Measurements from ENCODE around the gene GRIN3B.

GRIN3B gene

DNA sequence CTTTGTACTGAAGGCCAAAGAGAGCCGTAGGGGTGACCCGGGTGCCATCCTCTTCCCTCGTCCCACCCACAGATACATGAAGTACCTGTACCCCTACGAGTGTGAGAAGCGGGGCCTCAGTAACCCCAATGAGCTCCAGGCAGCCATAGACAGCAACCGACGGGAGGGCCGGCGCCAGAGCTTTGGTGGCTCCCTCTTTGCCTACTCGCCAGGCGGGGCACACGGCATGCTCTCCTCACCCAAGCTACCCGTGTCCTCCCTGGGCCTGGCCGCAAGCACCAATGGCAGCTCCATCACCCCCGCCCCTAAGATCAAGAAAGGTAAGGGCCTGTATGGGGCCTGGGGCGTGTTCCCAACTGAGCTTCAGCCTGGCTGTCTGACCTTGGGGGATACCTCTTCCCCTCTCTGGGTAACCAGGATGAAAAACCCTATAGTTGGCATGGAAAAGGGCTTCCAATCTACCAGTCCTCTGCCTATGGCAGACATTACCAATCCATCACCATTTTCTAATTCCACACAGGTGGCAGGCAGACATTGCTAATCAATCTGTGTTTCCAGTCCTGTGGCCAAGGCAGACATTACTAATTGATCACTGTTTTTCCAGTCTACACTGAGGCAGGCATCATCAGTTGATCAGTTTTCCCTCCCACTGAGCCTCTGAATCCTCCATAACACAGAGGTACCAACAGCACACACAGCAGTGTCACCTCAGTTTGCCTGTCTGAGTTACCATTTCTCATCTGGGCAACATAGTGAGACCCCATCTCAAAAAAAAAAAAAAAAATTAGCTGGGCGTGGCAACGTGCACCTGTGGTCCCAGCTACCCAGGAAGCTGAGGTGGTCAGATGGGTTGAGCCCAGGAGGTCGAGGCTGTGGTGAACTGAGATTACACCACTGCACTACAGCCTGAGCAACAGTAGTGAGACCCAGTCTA is 35.2 kb upstream of the GRIN3B start:
- no peak for DNase-seq

DNA sequence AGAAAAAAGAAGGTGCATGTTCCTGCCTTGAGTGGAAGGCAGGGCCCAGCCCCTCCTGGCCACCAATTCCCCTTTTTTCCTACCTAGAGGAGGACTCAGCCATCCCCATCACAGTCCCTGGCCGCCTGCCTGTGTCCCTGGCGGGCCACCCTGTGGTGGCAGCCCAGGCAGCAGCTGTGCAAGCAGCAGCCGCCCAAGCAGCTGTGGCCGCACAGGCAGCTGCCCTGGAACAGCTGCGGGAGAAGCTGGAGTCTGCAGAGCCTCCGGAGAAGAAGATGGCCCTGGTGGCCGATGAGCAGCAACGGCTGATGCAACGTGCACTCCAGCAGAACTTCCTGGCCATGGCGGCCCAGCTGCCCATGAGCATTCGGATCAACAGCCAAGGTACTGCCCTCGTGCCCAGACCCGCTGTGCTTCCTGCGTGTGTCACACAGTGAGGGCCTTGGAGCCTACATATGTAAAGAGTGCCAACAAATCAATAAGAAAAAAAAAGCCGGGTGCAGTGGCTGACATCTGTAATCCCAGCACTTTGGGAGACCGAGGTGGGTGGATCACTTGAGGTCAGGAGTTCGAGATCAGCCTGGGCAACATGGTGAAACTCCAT is 33.6 kb upstream of the GRIN3B start:
- DNase-seq: no peak

DNA sequence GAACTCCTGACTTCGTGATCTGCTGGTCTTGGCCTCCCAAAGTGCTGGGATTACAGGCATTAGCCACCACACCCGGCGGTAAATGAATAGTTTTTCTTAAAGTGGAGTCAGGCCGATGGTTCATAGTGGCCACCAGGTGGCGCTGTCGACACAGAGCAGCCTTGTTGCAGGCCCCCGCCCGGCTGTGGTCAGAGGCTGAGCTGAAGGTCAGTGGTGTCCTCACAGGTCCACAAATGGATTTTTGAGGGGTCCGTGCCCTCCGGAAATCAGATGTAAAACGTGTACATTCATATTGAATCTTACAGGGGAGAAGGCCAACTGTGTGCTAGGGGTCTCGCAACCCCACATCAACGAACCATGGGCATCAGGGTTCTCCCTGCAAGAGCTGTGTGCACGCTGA is 29.5 kb upstream of the GRIN3B start:
- DNase-seq: no peak

DNA sequence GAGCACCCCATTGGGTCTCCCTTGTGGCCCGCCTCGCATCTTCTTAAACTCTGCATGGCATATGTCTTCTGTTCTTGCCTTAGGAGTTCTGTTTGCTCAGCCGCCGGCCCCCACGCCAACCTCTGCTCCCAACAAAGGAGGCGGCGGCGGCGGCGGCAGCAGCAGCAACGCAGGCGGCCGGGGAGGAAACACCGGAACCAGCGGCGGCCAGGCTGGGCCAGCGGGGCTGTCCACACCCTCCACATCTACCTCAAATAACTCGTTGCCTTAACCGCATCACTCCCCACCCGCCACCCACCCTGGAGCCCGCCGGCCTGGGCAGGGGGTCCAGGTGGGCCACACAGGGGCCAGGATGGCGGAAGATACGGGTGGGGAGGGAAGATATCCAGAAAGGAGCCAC is 28.4 kb upstream of the GRIN3B start:
- DNase-seq: no peak

DNA sequence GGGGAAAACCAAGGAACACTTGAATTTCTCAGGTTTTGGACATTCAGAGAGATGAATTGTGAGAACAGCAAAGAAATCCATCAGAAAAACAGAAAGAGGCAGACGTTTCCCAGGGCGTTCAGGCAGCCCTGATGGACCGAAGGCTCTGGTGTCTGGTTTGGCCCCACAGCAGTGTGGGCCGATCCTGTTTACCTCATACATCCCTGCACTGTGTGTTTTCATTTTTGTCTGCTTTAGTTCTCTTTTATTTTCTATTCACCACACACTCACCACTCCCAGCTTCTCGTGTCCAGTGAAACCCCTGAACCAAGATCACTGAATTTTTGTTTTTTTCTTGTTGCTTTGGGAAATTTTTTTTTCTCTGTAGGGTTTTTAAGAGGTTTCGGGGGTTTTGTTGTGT is 27.9 kb upstream of the GRIN3B start:
- DNase-seq: no peak

DNA sequence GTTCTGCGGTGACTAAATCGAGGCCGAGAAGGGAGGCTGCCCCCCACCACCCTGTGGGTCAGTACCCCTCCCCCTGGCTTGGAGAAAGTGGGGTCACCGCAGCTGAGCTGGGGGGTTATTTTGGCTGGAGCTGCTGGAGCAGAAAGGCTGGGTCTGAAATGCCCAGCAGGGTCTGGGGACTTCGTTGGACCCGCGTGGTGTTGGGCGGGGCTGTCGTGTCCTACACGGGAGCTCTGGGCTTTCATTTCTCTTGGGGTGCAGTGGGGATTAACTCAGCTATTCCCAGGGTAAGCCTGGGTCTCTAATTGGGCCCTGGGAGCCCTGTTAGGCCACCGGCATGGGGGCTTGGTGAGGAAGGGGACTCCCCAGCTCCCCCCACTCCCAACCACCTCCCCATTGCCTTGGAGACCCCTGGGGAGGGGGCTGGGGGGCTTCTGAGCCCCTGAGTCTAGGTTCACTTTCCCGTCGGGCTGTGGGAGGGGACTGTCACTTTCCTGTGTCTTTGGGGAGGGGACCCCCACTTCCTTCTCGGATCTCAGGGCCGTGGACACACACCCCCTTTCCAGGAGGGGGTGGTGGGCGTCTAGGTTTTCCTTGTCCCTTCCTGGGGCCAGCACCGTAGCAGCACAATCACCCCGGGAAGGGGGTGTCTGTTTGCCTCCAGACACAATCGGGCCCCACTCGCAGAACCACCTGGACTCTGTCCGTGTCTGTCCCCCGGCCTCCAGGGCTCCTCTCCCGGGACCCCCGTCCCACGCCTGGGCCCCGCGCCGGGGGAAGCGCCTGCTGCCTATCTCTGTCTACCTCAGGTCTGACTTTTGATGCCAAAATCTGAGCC is 26.3 kb upstream of the GRIN3B start:
- DNase-seq: no peak

DNA sequence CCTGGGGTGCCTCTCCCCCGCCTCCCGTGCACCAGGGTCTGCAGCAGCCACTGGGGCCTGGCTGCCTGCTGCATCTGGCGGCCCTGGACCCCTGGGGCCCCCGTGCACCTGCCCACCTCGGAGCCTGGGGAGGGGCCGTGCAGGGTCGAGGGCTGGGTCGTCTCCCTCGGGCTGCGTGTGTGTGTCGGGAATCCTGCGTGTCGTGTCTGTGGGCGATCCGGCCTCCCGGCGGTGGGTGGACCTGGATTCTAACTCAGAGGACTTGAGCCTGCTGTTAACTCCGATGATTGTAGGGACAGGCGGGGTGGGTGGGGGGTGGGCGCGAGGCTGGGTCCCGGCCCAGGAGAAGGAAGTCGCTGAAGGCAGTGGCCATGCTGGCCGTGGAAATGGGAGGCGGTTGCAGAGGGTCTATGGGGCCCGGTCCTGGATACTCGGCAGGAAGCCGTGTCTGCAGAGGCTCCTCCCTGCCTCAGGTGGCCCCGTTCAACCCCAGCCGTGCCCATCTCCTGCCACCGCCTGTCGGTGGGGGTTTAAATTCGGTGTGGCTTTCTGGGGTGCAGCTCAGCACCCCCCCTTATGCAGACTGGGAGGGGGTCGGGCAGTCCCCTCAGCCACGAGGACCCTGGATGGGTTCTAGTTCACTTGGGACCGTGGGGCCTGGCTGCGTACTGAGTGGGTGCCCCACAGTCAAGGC is 25.5 kb upstream of the GRIN3B start:
- DNase-seq: no peak

DNA sequence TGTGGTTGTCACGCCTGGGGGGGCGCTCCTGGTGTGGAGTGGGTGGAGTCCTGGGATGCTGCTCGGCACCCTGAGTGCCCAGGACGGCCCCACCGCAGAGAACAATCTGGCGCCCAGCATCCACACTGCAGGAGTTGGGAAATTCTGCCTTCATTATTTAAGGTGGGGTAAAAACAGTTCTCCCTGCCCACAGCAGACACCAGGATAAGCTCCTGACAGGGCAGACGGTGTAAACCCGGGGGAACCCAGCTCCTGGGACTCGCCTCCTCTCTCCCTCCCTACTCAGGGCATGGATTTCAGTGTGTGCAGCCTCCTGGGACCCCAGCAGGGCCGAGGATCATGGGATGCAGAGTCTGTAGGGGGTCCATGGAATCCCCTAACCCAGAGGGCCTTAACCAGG is 23.7 kb upstream of the GRIN3B start:
- DNase-seq: no peak

DNA sequence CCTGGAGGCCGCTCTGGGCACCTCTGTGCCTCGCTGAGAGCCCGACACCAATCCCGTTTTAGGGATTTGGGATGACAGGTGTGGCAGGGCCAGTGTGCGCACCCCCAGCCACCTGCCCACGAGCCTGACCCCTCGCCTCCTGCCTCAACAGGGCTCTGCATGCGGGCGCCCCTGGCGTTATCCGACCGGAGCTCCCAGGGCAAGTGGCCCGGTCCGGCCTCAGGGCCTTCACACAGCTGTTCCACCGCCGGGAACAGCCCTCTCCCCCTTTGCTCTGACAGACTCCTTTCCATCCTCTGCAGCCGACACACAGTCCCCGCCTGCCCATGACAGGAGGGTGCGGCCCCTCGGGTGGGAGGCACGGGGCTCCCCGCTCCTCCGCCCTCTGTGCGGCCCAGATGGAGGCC is 23.2 kb upstream of the GRIN3B start:
- DNase-seq: no peak

DNA sequence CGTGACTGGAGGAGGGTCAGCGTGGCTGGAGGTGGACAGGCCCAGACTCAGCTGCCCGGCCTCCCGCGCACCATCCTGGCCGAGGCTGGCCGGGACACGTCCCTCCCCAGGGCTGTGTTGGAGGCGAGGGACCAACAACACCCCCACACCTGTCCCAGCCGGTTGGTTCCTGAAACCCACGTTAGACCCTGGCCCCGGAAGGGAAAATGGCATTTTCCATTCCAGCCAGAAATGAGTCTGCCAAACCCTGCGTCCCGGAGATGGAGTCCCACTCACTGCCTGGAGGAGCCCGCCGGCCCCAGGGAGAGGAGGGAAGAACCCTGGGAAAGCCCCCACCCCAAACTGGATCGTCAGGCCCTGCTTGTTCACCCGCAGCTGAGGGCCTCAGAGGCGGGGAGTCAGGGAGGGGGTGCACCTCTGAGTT is 20.9 kb upstream of the GRIN3B start:
- no peak for DNase-seq

DNA sequence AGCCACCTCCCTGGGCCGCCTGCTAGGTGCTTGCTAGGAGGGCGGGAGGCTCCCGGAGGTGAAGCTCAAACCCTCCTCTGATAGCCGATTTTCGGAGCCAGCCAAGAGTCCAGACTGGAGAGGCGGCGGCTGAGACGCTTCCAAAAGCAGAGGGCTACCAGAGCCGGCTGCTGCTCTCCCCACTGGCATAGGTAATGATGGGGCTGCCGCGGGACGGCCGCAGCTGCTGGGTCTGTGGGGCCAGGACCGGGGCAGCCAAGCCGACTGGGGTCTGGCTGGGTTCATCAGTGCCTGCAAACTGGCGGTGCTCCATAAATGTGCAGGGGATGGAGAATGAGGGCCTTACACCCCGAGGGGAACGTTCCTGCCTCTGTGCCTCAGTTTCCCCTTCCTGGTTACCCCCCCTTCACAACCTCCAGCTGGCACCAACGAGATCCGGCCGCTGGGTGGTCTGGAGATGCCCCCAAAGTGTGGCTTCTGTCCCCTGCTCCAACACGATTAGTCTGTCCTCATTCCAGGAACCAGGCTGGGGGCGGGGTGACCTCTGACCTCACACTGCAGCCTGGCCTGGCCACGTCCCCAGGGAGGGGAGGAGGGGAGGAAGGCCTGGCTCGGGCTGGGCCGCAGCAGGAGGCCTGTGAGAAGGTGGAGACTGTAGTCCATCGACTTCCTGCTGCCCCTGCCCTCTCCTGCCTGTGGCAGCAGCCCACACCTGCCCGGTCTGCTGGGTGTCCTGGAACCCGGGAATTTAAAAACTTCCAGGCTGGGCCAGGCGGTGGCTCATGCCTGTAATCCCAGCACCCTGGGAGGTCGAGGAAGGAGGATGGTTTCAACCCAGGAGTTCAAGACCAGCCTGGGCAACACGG is 19.9 kb upstream of the GRIN3B start:
- DNase-seq: no peak

DNA sequence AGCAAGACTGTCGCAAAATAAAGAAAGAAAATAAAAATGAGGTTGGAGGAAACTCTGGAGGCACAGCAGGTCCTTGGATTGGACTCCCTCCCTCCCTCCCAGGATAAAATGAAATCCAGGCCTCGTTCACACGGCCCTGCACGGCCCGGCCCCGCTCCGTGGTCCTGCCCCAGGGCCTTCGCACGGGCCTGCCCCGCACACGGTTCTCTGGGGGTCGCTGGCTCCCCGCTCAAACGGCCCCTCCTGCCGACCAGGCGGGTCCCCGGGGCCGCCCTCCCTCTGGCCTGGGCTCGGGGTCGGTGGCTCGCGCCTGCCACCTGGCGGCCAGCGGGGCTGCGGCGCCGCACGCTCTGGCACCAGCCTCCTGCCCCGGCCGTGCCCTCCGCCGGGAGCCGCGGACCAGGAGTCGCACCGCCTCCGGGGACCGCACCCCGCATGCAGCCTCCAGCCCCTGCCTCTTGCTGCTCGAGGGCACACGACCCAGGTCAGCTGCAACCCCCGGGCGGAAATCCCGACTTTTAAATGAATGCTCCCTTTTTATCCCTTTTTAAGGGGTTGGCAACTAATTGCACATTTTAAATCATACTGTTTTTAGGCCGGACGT is 17.6 kb upstream of the GRIN3B start:
- DNase-seq: peak; percentile 89

DNA sequence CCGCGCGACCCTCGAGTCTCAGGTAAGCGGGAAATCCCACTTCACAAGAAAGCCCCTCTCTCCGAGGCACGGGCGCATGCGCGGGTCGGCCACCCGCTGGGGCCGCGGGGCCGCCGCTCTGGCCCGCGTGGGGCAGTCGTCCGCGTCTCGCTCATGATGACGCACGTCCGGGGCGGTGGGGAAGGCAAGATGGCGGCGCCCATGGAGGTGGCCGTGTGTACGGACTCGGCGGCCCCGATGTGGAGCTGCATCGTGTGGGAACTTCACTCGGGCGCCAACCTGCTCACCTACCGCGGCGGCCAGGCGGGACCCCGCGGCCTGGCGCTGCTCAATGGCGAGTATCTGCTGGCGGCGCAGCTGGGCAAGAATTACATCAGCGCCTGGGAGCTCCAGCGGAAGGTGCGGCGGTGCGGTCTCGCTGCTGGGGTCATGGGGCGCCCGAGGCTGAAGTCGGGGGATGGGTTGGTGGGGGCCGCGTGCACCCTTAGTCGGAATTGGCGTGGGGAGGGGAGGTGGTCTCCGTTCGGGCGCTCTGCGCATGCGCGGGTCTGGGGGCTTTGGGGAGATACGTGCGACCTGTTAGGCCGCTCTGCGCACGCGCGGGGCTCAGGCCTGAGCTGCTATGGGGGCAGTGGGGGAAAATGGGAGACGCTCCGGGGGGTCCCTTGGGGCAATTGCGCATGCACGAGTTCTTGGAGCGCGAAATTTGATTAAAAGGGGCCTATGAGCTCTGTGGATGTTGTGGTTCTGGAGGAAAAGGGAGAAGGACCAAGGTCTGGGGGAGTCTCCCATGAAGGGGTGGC is 15.9 kb upstream of the GRIN3B start, which contains the start of gene WDR18:
TSS of gene WDR18 (plus strand) at position 181 of the 803 bp plus-strand sequence. CDS start at position 190, 9 bp downstream.
- DNase-seq: peak; percentile 95

DNA sequence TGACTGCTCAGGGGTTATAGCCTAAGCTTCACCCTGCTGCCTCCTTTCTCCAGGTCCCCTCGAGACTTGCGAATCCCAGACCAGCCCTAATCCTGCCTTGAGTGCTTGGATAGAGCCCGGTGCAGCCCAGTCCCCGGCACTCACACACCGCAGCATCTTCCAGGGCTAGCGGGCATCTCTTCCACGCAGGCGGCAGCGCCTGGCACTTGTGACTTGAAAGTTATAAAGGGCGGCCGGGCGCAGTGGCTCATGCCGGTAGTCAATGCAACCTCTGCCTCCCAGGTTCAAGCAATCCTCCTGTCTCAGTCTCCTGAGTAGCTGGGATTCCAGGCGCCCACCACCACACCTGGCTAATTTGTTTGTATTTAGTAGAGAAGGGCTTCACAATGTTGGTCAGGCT is 14.1 kb upstream of the GRIN3B start:
- DNase-seq: no peak

DNA sequence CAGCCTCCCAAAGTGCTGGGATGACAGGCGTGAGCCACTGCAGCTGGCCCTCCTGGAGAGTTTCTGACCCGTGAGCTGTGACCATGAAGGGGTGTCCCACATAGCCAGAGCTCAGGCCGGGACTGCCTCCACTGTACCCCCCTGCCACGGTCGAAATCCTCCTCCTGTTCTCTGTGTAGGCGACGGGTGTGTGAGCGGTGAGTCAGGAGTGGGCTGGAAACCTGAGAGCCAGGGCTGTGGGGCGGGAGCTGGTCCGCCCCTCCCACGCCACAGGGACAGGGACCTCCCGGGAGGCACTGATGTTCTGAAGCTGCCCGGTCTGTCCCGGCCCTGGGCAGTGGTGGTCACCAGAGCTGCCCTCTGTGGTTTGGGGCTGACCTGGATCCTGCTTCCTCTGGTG is 12.1 kb upstream of the GRIN3B start:
- DNase-seq: no peak

DNA sequence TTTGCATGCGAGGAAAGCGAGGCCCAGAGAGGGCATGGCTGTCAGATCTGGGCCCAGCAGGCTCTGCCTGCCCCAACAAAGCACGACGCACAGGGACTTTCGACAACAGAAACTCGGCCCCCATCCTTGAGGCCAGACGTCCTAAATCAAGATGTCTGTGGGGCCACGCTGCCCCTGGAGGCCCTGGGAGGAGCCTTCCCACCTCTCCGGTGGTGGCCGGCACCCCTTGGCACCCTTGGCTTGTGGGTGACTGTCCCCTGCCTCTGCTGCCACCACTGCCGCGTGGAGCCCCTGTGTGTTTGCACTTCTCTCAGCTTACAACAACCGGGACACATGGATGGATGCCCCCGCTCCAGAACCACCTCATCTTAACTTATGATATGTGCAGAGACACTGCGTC is 11.7 kb upstream of the GRIN3B start:
- DNase-seq: no peak

DNA sequence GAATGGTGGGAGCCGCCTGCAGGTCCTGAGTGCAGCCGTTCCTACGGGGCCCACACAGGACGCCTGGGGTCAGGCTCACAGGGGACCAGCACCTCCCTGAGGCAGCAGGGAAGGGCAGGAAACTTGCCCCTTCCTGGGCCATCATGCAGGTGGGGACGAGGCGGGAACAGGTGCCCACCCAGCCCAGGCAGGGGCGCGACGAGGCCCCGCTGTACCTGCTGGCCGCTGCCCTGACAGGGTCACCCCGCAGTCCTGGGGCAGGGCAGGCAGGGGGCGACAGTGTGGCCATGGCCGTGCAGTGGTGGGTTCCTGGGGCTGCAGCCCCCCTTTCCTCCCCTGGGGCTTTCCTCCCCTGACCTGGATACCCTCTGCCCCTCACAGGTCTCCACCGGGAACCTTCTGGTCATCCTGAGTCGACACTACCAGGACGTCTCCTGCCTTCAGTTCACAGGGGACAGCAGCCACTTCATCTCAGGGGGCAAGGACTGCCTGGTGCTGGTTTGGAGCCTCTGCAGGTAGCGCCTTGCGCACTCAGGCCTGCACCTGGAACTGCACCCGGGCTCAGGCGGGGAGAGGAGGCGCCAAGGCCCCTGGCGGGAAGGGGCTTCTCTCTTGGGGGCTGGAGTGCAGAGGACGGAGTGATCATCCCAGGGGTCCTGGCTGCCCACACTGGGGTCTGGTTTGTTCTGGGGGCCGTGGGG is 10.7 kb upstream of the GRIN3B start:
- no peak for DNase-seq

DNA sequence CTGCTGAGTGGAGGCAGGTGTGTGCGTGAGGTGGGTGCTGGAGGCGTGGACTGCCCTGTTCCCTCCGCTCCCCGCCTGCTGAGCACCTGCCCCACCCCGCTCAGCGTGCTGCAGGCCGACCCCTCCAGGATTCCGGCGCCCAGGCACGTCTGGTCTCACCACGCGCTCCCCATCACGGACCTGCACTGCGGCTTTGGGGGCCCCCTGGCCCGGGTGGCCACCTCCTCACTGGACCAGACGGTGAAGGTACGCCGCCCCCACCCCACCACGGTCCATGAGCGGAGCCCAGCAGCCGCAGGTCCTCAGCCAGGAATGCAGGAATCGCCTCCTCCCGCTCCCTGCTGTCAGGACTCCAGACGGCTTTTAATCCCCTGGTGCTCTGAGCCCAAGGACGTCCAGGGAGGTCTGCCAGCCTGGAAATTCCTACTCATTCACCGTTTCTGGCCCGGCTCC is 10.1 kb upstream of the GRIN3B start:
- no peak for DNase-seq

DNA sequence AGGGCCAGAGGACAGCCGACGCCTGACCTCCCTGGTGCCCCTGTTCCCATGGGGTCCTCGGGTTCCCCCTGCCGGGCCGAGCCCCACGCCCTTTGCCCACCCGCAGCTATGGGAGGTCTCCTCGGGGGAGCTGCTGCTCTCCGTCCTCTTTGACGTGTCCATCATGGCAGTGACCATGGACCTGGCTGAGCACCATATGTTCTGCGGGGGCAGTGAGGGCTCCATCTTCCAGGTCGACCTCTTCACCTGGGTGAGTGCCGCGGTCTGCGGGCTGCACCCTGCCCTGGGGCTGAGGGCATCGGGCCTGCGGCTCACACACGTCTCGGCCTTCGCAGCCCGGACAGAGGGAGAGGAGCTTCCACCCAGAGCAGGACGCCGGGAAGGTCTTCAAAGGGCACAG is 9.5 kb upstream of the GRIN3B start:
- no peak for DNase-seq
